ENCODE results near the gene KRT7. TPM values are rescaled to one million over a fixed set of nuclear protein-coding genes. Genes with fewer than 3 reads are reported as not detected.

KRT7 gene
- total RNA-seq, 4 donors from 2014 or later, result 333 to 826 (median 460) TPM

GRCh38 chr12:52234223-52234810 is 1.3 kb downstream of the KRT7 start:
- Histone ChIP-seq H3K27ac (peak overlapping the region; percentile 99 to 100 (median 99)), H3K9me3 (no peaks in the 10 kb centered on the region), H3K4me3 (replicated peaks in 1 of 3) (peak overlapping the region; percentile 60 to 88 (median 71)), H3K27me3 (no peaks in the 10 kb centered on the region), H3K4me1 (peaks cover 51 to 78% of the 10 kb centered on the region in 2 donors), H3K36me3 (peaks cover 7 to 21% of the 10 kb centered on the region in 2 donors)
- intact Hi-C loops (cut with DNase I), result no loop called here
- peak; percentile 26 to 40 for DNase-seq
- 23 to 33% methylated on average over 10 of the region's 10 CpGs for WGBS, 2 donors
- TF ChIP-seq CTCF (IDR thresholded peaks at IDR 0.05), result no peak
- no peak for TF ChIP-seq POLR2A (IDR thresholded peaks at IDR 0.05)

GRCh38 chr12:52235001-52235764 is 2.1 kb downstream of the KRT7 start:
- peaks cover 7 to 21% of the 10 kb centered on the region in 2 donors for H3K36me3 ChIP-seq
- no peaks in the 10 kb centered on the region for H3K27me3 ChIP-seq
- peak in 1 of 2 donors; percentile 39 for TF ChIP-seq POLR2A (IDR thresholded peaks at IDR 0.05)
- TF ChIP-seq CTCF (IDR thresholded peaks at IDR 0.05), result peak in 2 of 6 experiments; percentile 12 to 31
- DNase-seq, result peak; percentile 56 to 58
- peak overlapping the region; percentile 99 to 100 (median 99) for H3K27ac ChIP-seq
- H3K4me3 ChIP-seq (replicated peaks in 1 of 3), result peak overlapping the region in 1 of 3 donors; percentile 71
- WGBS, 2 donors, result 69 to 71% methylated on average over 9 to 15 of the region's 15 CpGs
- intact Hi-C loops (cut with DNase I), result no loop called here
- H3K9me3 ChIP-seq, result no peaks in the 10 kb centered on the region
- peaks cover 47 to 77% of the 10 kb centered on the region in 2 donors for H3K4me1 ChIP-seq

GRCh38 chr12:52235822-52236361 is 2.8 kb downstream of the KRT7 start:
- Histone ChIP-seq H3K36me3 (peaks cover 7 to 21% of the 10 kb centered on the region in 2 donors), H3K27me3 (no peaks in the 10 kb centered on the region), H3K27ac (peak overlapping the region; percentile 99 to 100 (median 99)), H3K4me1 (peaks cover 42 to 72% of the 10 kb centered on the region in 2 donors), H3K9me3 (no peaks in the 10 kb centered on the region), H3K4me3 (replicated peaks in 1 of 3) (peak overlapping the region in 1 of 3 donors; percentile 71)
- intact Hi-C loops (cut with DNase I), result no loop called here
- WGBS, 2 donors, result 89 to 93% methylated on average over 4 of the region's 4 CpGs
- TF ChIP-seq CTCF (IDR thresholded peaks at IDR 0.05), result no peak
- TF ChIP-seq POLR2A (IDR thresholded peaks at IDR 0.05), result peak in 1 of 2 donors; percentile 56
- DNase-seq, result peak; percentile 57

GRCh38 chr12:52236386-52237050 is 3.5 kb downstream of the KRT7 start:
- H3K27ac ChIP-seq, result peak overlapping the region; percentile 99 to 100 (median 99)
- no peak for DNase-seq

More at GRCh38 chr12:52236386-52237050, 3.5 kb downstream of the KRT7 start:
- Histone ChIP-seq H3K27me3 (no peaks in the 10 kb centered on the region), H3K4me1 (peaks cover 37 to 72% of the 10 kb centered on the region in 2 donors), H3K4me3 (replicated peaks in 1 of 3) (no peak overlapping the region), H3K9me3 (no peaks in the 10 kb centered on the region), H3K36me3 (peaks cover 8 to 21% of the 10 kb centered on the region in 2 donors)
- intact Hi-C loops (cut with DNase I), result no loop called here
- 70 to 94% methylated on average over 3 of the region's 3 CpGs for WGBS, 2 donors
- TF ChIP-seq CTCF (IDR thresholded peaks at IDR 0.05) (no peak), POLR2A (IDR thresholded peaks at IDR 0.05) (no peak)

Data from thyroid gland (tissue), 4 donors.